ENCODE data around the gene IL18R1. TPM values are rescaled to one million over a fixed set of nuclear protein-coding genes. Genes with fewer than 3 reads are reported as not detected.
"Not testable (repeated sequence)": the region's sequence is repeated elsewhere in the genome, so short reads cannot be mapped to it uniquely, and the experiment has no call there.

Gene IL18R1
- total RNA-seq, 1 donor from 2014 or later, result 0.37 TPM

GRCh38 chr2:102321941-102322719, 33.5 kb upstream of the IL18R1 start:
- Mint-ChIP-seq H3K36me3 (ENCODE audit: low read depth) (no peaks in the 10 kb centered on the region), H3K4me3 (ENCODE audit: unreplicated experiment) (no peak overlapping the region), H3K4me1 (ENCODE audit: low read depth) (no peaks in the 10 kb centered on the region), H3K27me3 (ENCODE audit: low read depth) (peaks cover 26% of the 10 kb centered on the region), H3K9me3 (ENCODE audit: low read depth) (peaks cover 7% of the 10 kb centered on the region), H3K27ac (ENCODE audit: unreplicated experiment) (no peak overlapping the region)
- DNase-seq (ENCODE audit: low spot score), result no peak
- TF ChIP-seq, protein P1, sequence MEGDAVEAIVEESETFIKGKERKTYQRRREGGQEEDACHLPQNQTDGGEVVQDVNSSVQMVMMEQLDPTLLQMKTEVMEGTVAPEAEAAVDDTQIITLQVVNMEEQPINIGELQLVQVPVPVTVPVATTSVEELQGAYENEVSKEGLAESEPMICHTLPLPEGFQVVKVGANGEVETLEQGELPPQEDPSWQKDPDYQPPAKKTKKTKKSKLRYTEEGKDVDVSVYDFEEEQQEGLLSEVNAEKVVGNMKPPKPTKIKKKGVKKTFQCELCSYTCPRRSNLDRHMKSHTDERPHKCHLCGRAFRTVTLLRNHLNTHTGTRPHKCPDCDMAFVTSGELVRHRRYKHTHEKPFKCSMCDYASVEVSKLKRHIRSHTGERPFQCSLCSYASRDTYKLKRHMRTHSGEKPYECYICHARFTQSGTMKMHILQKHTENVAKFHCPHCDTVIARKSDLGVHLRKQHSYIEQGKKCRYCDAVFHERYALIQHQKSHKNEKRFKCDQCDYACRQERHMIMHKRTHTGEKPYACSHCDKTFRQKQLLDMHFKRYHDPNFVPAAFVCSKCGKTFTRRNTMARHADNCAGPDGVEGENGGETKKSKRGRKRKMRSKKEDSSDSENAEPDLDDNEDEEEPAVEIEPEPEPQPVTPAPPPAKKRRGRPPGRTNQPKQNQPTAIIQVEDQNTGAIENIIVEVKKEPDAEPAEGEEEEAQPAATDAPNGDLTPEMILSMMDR (IDR thresholded peaks at IDR 0.05), result no peak

DNA sequence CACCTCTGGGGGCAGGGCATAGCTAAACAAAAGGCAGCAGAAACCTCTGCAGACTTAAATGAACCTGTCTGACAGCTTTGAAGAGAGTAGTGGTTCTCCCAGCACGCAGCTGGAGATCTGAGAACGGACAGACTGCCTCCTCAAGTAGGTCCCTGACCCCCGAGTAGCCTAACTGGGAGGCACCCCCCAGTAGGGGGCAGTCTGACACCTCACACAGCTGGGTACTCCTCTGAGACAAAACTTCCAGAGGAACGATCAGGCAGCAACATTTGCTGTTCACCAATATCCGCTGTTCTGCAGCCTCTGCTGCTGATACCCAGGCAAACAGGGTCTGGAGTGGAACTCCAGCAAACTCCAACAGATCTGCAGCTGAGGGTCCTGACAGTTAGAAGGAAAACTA, 30.7 kb upstream of the IL18R1 start:
- not testable (repeated sequence) for DNase-seq (ENCODE audit: low spot score); H3K4me3 Mint-ChIP-seq (ENCODE audit: unreplicated experiment); H3K4me1 Mint-ChIP-seq (ENCODE audit: low read depth); H3K36me3 Mint-ChIP-seq (ENCODE audit: low read depth); H3K9me3 Mint-ChIP-seq (ENCODE audit: low read depth); H3K27ac Mint-ChIP-seq (ENCODE audit: unreplicated experiment)
- peaks cover 34% of the 10 kb centered on the region for H3K27me3 Mint-ChIP-seq (ENCODE audit: low read depth)

GRCh38 chr2:102331311-102331980, 24.1 kb upstream of the IL18R1 start:
- Mint-ChIP-seq H3K36me3 (ENCODE audit: low read depth) (no peaks in the 10 kb centered on the region), H3K4me3 (ENCODE audit: unreplicated experiment) (no peak overlapping the region), H3K27ac (ENCODE audit: unreplicated experiment) (no peak overlapping the region), H3K4me1 (ENCODE audit: low read depth) (no peaks in the 10 kb centered on the region), H3K9me3 (ENCODE audit: low read depth) (peaks cover 6% of the 10 kb centered on the region), H3K27me3 (ENCODE audit: low read depth) (peaks cover 37% of the 10 kb centered on the region)
- TF ChIP-seq, protein P1 (IDR thresholded peaks at IDR 0.05), result no peak
- no peak for DNase-seq (ENCODE audit: low spot score)

GRCh38 chr2:102334486-102334885, 21.1 kb upstream of the IL18R1 start:
- Mint-ChIP-seq H3K4me1 (ENCODE audit: low read depth) (no peaks in the 10 kb centered on the region), H3K36me3 (ENCODE audit: low read depth) (no peaks in the 10 kb centered on the region), H3K4me3 (ENCODE audit: unreplicated experiment) (no peak overlapping the region), H3K27ac (ENCODE audit: unreplicated experiment) (no peak overlapping the region), H3K9me3 (ENCODE audit: low read depth) (peaks cover 6% of the 10 kb centered on the region), H3K27me3 (ENCODE audit: low read depth) (peaks cover 25% of the 10 kb centered on the region)
- TF ChIP-seq, protein P1 (IDR thresholded peaks at IDR 0.05), result no peak
- no peak for DNase-seq (ENCODE audit: low spot score)

DNA sequence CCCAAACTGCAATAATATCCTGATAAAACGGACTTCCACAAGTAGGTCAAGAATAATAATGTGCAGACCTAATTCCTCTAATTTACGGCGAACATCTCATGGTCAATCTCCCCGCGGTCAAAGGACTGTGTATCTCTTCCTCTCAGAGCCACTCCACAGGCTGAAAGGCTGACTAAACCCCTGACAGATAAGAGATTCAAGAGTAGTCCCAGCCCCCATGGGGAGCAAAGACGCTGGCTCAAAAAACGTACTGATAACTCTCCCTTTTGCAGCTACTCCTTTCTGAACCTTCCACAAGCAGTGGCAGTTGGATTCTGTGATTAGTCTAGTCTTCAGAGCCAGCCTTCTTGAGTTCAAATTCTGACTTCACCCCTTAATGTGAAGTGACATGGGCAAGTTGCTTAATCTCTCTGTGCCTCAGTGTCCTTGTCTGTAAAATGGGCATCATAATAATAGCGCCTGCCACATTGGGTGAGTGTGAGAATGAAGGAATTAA, 19.7 kb upstream of the IL18R1 start:
- Mint-ChIP-seq H3K4me1 (ENCODE audit: low read depth) (no peaks in the 10 kb centered on the region), H3K36me3 (ENCODE audit: low read depth) (no peaks in the 10 kb centered on the region), H3K27me3 (ENCODE audit: low read depth) (peaks cover 27% of the 10 kb centered on the region), H3K27ac (ENCODE audit: unreplicated experiment) (no peak overlapping the region), H3K9me3 (ENCODE audit: low read depth) (peaks cover 2% of the 10 kb centered on the region), H3K4me3 (ENCODE audit: unreplicated experiment) (no peak overlapping the region)
- TF ChIP-seq, protein P1 (IDR thresholded peaks at IDR 0.05), result no peak
- no peak for DNase-seq (ENCODE audit: low spot score)
